Measurements from ENCODE around the gene ANKRD6.

The ANKRD6 gene

DNA sequence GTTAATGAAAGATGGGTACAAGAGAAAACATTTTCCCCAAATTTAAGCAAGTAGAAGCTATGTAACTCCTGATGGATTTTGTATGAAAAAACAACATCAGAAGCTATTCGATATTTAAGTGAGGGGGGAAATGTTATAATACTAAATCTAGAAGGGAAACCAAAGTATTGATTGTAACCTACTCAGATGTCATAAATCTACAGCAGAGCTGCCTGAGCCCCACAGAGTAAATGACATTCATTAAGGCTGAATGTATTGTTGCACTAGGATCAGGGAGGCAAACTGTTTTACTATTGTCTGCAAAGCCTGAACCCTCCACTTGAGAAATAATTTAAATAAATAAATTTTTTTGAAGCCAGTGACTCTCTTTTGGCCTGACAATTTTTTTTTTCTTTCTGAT is 19.3 kb downstream of the ANKRD6 start:
- no peak for DNase-seq (ENCODE audit: low read depth)
- TF ChIP-seq CTCF (conservative IDR thresholded peaks at IDR 0.05; ENCODE audit: low read length), result no peak
- no peak overlapping the region for H3K4me3 ChIP-seq (ENCODE audit: low read length)

DNA sequence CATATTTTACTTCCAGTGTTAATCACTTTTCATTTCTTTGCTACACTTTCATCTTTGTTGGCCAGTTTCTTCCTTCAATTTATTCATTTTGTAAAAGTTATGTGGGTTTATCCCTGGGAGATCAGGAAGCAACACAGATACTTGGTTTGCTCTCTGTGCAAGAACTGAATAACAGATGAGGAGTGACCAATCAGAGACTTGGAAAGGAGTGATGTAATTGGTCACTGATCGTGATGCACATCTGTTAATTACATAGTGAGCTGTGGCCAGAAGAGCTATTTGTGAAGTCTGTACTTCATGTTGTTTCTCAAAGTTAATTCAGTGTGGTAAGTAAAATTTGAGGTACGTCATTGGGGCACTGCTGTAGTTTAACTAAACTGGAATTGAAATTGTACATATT is 21.3 kb downstream of the ANKRD6 start:
- TF ChIP-seq CTCF (conservative IDR thresholded peaks at IDR 0.05; ENCODE audit: low read length), result no peak
- DNase-seq (ENCODE audit: low read depth), result peak; percentile 2
- H3K4me3 ChIP-seq (ENCODE audit: low read length), result no peak overlapping the region

DNA sequence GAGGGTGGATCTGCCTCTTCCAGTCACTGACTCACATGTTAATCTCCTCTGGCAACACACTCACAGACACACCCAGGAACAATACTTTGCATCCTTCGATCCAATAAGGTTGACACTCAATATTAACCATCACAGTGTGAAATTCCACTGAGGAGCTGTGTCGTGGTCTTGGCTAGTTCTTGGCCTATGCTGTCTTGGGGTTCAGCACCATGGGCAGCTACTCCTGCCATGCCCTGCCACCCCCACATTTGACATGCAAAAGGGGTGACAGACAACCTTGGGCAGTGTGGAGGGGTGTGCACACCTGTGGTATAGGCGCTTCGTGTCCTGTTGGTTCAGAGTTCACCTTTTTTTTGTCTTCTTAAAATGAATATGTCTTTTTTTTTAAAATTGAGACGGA is 25.8 kb downstream of the ANKRD6 start:
- no peak for DNase-seq (ENCODE audit: low read depth)
- no peak for TF ChIP-seq CTCF (conservative IDR thresholded peaks at IDR 0.05; ENCODE audit: low read length)
- H3K4me3 ChIP-seq (ENCODE audit: low read length), result no peak overlapping the region

GRCh38 chr6:89459501-89459900 is 26.5 kb downstream of the ANKRD6 start:
- TF ChIP-seq CTCF (conservative IDR thresholded peaks at IDR 0.05; ENCODE audit: low read length), result no peak
- no peak for DNase-seq (ENCODE audit: low read depth)
- no peak overlapping the region for H3K4me3 ChIP-seq (ENCODE audit: low read length)

DNA sequence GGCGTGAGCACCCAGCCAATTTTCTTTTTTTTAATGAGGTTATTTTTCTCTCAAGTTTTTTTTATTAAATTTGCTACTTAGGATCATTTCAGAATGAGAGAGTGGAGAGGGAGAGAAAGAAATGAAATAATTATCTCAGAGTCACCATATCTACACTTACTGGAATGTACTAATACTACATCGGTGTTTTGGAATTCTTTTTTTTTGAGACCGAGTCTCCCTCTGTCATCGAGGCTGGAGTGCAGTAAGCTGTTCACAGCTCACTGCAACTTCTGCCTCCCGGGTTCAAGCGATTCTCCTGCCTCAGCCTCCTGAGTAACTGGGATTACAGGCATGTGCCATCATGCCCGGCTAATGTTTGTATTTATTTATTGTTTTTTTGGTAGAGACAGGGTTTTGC is 27.8 kb downstream of the ANKRD6 start:
- TF ChIP-seq CTCF (conservative IDR thresholded peaks at IDR 0.05; ENCODE audit: low read length), result no peak
- no peak overlapping the region for H3K4me3 ChIP-seq (ENCODE audit: low read length)
- no peak for DNase-seq (ENCODE audit: low read depth)

DNA sequence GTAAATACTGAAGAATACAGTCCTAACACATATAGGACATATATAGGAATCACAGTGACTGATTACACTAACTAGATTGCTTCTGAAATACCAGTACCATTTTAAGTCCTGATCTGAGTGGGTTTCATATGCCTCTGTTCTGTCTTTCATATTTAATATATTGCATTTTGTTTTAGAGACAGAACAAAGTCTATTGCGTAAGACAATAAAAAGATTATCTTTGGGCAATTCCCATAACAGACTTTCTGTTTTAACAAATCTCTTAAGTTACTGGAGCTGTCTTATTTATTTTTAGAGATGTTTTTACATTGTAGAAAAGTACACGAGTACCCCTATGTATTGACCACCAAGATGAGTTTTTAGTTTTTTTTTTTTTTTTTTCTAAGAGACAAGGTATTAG is 29.6 kb downstream of the ANKRD6 start:
- no peak for TF ChIP-seq CTCF (conservative IDR thresholded peaks at IDR 0.05; ENCODE audit: low read length)
- DNase-seq (ENCODE audit: low read depth), result no peak
- no peak overlapping the region for H3K4me3 ChIP-seq (ENCODE audit: low read length)

DNA sequence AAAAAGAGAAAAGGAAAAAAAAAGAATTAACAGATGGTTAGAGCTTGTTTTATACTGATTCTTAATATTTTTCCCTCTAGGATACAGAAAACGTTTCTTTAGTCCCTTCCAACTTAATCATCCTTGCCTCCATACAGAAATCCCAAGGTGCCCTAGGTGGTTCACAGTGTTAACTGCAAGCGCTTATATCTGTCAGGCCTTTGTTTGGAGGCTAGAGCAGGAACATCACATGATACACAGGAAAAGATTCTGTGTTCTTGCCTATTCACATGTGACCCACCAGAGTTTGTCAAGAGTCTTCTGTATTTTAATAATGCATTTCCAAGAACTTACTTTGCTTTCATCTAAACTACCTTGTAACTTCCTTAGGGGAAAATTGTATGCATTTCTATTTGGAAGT is 31.3 kb downstream of the ANKRD6 start:
- no peak for DNase-seq (ENCODE audit: low read depth)
- TF ChIP-seq CTCF (conservative IDR thresholded peaks at IDR 0.05; ENCODE audit: low read length), result no peak
- H3K4me3 ChIP-seq (ENCODE audit: low read length), result no peak overlapping the region
